DND-41 (cell line): ENCODE results near the gene SFTPA2.
"Not testable (repeated sequence)": the region's sequence is repeated elsewhere in the genome, so short reads cannot be mapped to it uniquely, and the experiment has no call there.

Experiments
- ATAC-seq: fragments of 200-7000 bp; cut with Tn5 transposase; 3 replicates; pipeline ENCODE4 v1.9.1; 2021; ENCODE audit warnings: low read depth; ENCODE audit not compliant: insufficient read depth
- DNase-seq: peaks from one replicate; pipeline ENCODE4 v3.0.0-alpha.2; 2020
- H2AFZ ChIP-seq: 2 replicates; pipeline ENCODE4 v1.6.0; 2012; ENCODE audit warnings: low read depth, low read length
- H3K27ac ChIP-seq: 2 replicates; pipeline ENCODE4 v1.5.1; 2012; ENCODE audit warnings: low read length, inconsistent platforms
- H3K27me3 ChIP-seq: fragments of 200-600 bp; sonication (generic); 2 replicates; pipeline ENCODE4 v1.6.0; 2012; ENCODE audit warnings: low read length, mild to moderate bottlenecking, inconsistent platforms; ENCODE audit not compliant: insufficient read depth, poor library complexity
- H3K36me3 ChIP-seq: 2 replicates; pipeline ENCODE4 v1.5.1; 2012; ENCODE audit warnings: low read length, inconsistent platforms; ENCODE audit not compliant: insufficient read depth
- H3K4me1 ChIP-seq: 2 replicates; pipeline ENCODE4 v1.5.1; 2012; ENCODE audit warnings: mild to moderate bottlenecking, low read length; ENCODE audit not compliant: insufficient read depth
- H3K4me2 ChIP-seq: 2 replicates; pipeline ENCODE4 v1.6.0; 2012; ENCODE audit warnings: mild to moderate bottlenecking, moderate library complexity, low read length, inconsistent platforms; ENCODE audit not compliant: insufficient read depth
- H3K4me3 ChIP-seq, 2 experiments: fragments of 200-600 bp in 1 of 2; shearing (Covaris generic) in 1 of 2; 2 replicates each; pipeline ENCODE4 v1.5.1; 2012 to 2016; ENCODE audit warnings: inconsistent platforms in 2 of 2, low read length in 2 of 2, mild to moderate bottlenecking in 2 of 2, low read depth in 1 of 2, moderate library complexity in 1 of 2
- H3K79me2 ChIP-seq: 2 replicates; pipeline ENCODE4 v1.6.0; 2012; ENCODE audit warnings: low read length, inconsistent platforms; ENCODE audit not compliant: insufficient read depth
- H3K9ac ChIP-seq: 2 replicates; pipeline ENCODE4 v1.6.0; 2012; ENCODE audit warnings: low read depth, mild to moderate bottlenecking, inconsistent platforms, low read length, moderate library complexity
- H3K9me3 ChIP-seq: 2 replicates; pipeline ENCODE4 v1.5.1; 2012; ENCODE audit warnings: low read length, moderate library complexity, mild to moderate bottlenecking, inconsistent platforms; ENCODE audit not compliant: insufficient read depth, severe bottlenecking
- H4K20me1 ChIP-seq: 2 replicates; pipeline ENCODE4 v1.6.0; 2012; ENCODE audit warnings: low read length; ENCODE audit not compliant: insufficient read depth
- EZH2 ChIP-seq: IDR thresholded peaks from 3 replicates; pipeline ENCODE4 v1.6.1; 2012; ENCODE audit warnings: borderline replicate concordance, low read depth, mild to moderate bottlenecking, moderate library complexity, low read length, inconsistent platforms; ENCODE audit not compliant: severe bottlenecking
- TF ChIP-seq, protein P1 (sequence below): IDR thresholded peaks from 2 replicates; pipeline ENCODE4 v1.5.1; 2012; ENCODE audit warnings: borderline replicate concordance, low read length, moderate library complexity, mild to moderate bottlenecking; ENCODE audit not compliant: poor library complexity, severe bottlenecking; ENCODE audit errors: extremely low read depth

Gene SFTPA2

GRCh38 chr10:79586933-79587332 lies 26.7 kb upstream of the SFTPA2 start:
- Histone ChIP-seq H4K20me1 (no peaks in the 10 kb centered on the region; the same call in 1 of the 2 replicates), H3K4me2 (no peak overlapping the region), H3K36me3 (no peaks in the 10 kb centered on the region), H3K27ac (no peak overlapping the region), H3K79me2 (no peaks in the 10 kb centered on the region), H3K9me3 (no peaks in the 10 kb centered on the region), H3K4me1 (no peaks in the 10 kb centered on the region), H3K9ac (no peak overlapping the region), H3K4me3 (no peak overlapping the region), H3K27me3 (peaks cover 11% of the 10 kb centered on the region), H2AFZ (no peak overlapping the region)
- DNase-seq = no peak
- TF ChIP-seq EZH2 = no peak
- TF ChIP-seq, protein P1, sequence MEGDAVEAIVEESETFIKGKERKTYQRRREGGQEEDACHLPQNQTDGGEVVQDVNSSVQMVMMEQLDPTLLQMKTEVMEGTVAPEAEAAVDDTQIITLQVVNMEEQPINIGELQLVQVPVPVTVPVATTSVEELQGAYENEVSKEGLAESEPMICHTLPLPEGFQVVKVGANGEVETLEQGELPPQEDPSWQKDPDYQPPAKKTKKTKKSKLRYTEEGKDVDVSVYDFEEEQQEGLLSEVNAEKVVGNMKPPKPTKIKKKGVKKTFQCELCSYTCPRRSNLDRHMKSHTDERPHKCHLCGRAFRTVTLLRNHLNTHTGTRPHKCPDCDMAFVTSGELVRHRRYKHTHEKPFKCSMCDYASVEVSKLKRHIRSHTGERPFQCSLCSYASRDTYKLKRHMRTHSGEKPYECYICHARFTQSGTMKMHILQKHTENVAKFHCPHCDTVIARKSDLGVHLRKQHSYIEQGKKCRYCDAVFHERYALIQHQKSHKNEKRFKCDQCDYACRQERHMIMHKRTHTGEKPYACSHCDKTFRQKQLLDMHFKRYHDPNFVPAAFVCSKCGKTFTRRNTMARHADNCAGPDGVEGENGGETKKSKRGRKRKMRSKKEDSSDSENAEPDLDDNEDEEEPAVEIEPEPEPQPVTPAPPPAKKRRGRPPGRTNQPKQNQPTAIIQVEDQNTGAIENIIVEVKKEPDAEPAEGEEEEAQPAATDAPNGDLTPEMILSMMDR = no peak
- no peak for ATAC-seq

- Histone ChIP-seq H3K27me3 (peaks cover 11% of the 10 kb centered on the region), H3K4me1 (no peaks in the 10 kb centered on the region), H2AFZ (no peak overlapping the region), H3K27ac (no peak overlapping the region), H3K4me2 (no peak overlapping the region), H3K4me3 (no peak overlapping the region), H3K9ac (no peak overlapping the region), H3K79me2 (no peaks in the 10 kb centered on the region), H4K20me1 (no peaks in the 10 kb centered on the region; the same call in 1 of the 2 replicates), H3K9me3 (no peaks in the 10 kb centered on the region), H3K36me3 (no peaks in the 10 kb centered on the region)
- ATAC-seq (no peak), DNase-seq (no peak)
- TF ChIP-seq, protein P1 = no peak
- no peak for TF ChIP-seq EZH2
Measured at GRCh38 chr10:79585870-79586527, 25.8 kb upstream of the SFTPA2 start.

DNA sequence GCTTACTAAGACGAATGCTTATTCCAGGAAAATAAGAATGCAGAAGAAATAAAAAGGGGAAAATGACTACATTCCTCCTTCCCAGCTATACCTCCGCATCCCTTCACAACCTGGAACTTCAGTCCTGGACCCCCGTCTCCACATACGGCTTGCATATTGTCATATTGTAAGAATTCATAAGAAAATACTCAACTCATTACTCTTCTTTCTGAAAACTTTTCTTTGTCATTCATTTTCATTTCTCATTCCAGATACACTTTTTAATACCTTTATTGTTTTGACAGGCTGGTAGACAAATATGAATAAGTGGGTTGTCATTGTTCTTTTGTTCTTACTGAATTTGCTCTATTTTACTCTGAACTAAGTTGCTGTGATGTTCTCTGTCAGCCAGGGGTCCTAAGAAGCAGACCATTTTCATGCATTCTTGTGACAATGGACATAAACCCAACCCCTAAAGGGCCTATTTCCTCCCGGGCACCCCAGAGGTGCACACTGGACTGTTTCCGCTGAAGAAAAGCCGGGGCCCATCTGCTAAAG lies 23.3 kb upstream of the SFTPA2 start:
- Histone ChIP-seq H3K4me3 (no peak overlapping the region), H3K27ac (no peak overlapping the region), H3K36me3 (no peaks in the 10 kb centered on the region), H3K27me3 (peaks cover 5% of the 10 kb centered on the region), H2AFZ (no peak overlapping the region), H4K20me1 (no peaks in the 10 kb centered on the region; the same call in 1 of the 2 replicates), H3K9me3 (no peaks in the 10 kb centered on the region), H3K79me2 (no peaks in the 10 kb centered on the region), H3K9ac (no peak overlapping the region), H3K4me2 (no peak overlapping the region), H3K4me1 (no peaks in the 10 kb centered on the region)
- DNase-seq (no peak), ATAC-seq (no peak)
- TF ChIP-seq, protein P1 = no peak
- TF ChIP-seq EZH2 = no peak

GRCh38 chr10:79582954-79583353 lies 22.7 kb upstream of the SFTPA2 start:
- not testable (repeated sequence) for H3K36me3 ChIP-seq, H3K79me2 ChIP-seq, H3K4me1 ChIP-seq, H2AFZ ChIP-seq, H3K4me3 ChIP-seq, H3K27ac ChIP-seq, H3K9me3 ChIP-seq, H4K20me1 ChIP-seq, ATAC-seq, H3K4me2 ChIP-seq, DNase-seq, H3K9ac ChIP-seq, H3K27me3 ChIP-seq
